ENCODE measurements around the gene GPRIN1. TPM values are rescaled to one million over a fixed set of nuclear protein-coding genes. Genes with fewer than 3 reads are reported as not detected.
"Not testable (repeated sequence)": the region's sequence is repeated elsewhere in the genome, so short reads cannot be mapped to it uniquely, and the experiment has no call there.

GPRIN1 gene
- total and polyA plus RNA-seq, 2 experiments from 2014 or later: 0.27 to 0.79 TPM

DNA sequence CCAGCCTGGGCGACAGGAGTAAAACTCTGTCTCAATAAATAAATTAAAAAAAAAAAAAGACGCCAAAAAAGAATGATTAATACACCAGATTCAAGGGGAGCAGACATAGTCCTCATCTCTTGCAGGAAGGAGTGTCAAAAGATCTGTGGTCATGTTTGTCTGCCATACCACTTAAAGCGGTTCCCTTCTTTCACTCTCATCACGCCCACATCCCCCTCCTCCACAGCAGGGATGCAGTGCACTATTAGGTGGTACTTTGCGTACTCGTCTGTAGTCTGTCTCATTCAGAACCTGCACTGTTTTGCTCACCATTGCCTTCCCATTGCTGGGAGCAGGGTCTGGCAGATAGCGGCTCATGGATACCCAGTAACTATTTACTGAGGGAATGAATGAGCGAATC is 49.6 kb downstream of the GPRIN1 start:
- no peak overlapping the region for H3K27ac ChIP-seq
- no peak overlapping the region for H3K4me3 ChIP-seq
- H3K4me1 ChIP-seq (ENCODE audit: low read depth): no peaks in the 10 kb centered on the region
- no peaks in the 10 kb centered on the region for H3K9me3 ChIP-seq (ENCODE audit: low read depth)
- DNase-seq (ENCODE audit: low read depth in 1 of 2, low spot score in 1 of 2): no peak
- H3K36me3 ChIP-seq: no peaks in the 10 kb centered on the region
- no peaks in the 10 kb centered on the region for H3K27me3 ChIP-seq
- TF ChIP-seq, protein P1, sequence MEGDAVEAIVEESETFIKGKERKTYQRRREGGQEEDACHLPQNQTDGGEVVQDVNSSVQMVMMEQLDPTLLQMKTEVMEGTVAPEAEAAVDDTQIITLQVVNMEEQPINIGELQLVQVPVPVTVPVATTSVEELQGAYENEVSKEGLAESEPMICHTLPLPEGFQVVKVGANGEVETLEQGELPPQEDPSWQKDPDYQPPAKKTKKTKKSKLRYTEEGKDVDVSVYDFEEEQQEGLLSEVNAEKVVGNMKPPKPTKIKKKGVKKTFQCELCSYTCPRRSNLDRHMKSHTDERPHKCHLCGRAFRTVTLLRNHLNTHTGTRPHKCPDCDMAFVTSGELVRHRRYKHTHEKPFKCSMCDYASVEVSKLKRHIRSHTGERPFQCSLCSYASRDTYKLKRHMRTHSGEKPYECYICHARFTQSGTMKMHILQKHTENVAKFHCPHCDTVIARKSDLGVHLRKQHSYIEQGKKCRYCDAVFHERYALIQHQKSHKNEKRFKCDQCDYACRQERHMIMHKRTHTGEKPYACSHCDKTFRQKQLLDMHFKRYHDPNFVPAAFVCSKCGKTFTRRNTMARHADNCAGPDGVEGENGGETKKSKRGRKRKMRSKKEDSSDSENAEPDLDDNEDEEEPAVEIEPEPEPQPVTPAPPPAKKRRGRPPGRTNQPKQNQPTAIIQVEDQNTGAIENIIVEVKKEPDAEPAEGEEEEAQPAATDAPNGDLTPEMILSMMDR (IDR thresholded peaks at IDR 0.05; ENCODE audit: low read depth, low read length): no peak

DNA sequence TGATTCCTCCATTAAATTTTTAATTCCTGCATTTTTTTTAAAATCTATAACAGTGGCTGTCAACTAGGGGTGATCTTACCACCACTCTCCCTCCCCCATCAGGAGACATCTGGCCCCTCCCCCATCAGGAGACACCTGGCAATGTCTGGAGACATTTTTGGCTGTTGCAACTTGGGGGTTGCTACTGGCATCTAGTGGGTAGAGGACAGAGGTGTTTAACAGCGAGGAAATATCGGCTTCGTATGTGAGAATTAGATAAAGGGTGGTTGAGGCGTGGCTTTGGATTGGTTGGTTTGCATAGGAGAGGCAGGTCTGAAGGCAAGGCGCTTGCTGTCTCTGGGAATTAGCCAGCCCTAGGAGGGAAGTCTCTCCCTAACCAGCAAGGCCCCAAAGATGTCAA is 50.3 kb downstream of the GPRIN1 start:
- H3K36me3 ChIP-seq: no peaks in the 10 kb centered on the region
- no peaks in the 10 kb centered on the region for H3K4me1 ChIP-seq (ENCODE audit: low read depth)
- H3K27ac ChIP-seq: no peak overlapping the region
- H3K27me3 ChIP-seq: no peaks in the 10 kb centered on the region
- TF ChIP-seq, protein P1 (IDR thresholded peaks at IDR 0.05; ENCODE audit: low read depth, low read length): no peak
- no peak overlapping the region for H3K4me3 ChIP-seq
- DNase-seq (ENCODE audit: low read depth in 1 of 2, low spot score in 1 of 2): no peak
- no peaks in the 10 kb centered on the region for H3K9me3 ChIP-seq (ENCODE audit: low read depth)

- H3K27ac ChIP-seq: no peak overlapping the region
- H3K9me3 ChIP-seq (ENCODE audit: low read depth): no peaks in the 10 kb centered on the region
- DNase-seq (ENCODE audit: low read depth in 1 of 2, low spot score in 1 of 2): no peak
- no peaks in the 10 kb centered on the region for H3K36me3 ChIP-seq
- no peaks in the 10 kb centered on the region for H3K4me1 ChIP-seq (ENCODE audit: low read depth)
- H3K27me3 ChIP-seq: no peaks in the 10 kb centered on the region
- TF ChIP-seq, protein P1 (IDR thresholded peaks at IDR 0.05; ENCODE audit: low read depth, low read length): no peak
- no peak overlapping the region for H3K4me3 ChIP-seq
Measured at GRCh38 chr5:176557846-176558245, 52.1 kb downstream of the GPRIN1 start.

- H3K27me3 ChIP-seq: no peaks in the 10 kb centered on the region
- no peak overlapping the region for H3K4me3 ChIP-seq
- no peaks in the 10 kb centered on the region for H3K9me3 ChIP-seq (ENCODE audit: low read depth)
- DNase-seq (ENCODE audit: low read depth in 1 of 2, low spot score in 1 of 2): no peak
- no peaks in the 10 kb centered on the region for H3K36me3 ChIP-seq
- H3K4me1 ChIP-seq (ENCODE audit: low read depth): peaks cover 4% of the 10 kb centered on the region
- no peak overlapping the region for H3K27ac ChIP-seq
- TF ChIP-seq, protein P1 (IDR thresholded peaks at IDR 0.05; ENCODE audit: low read depth, low read length): no peak
Measured at GRCh38 chr5:176553260-176554085, 56.5 kb downstream of the GPRIN1 start.

- no peak overlapping the region for H3K4me3 ChIP-seq
- no peak overlapping the region for H3K27ac ChIP-seq
- TF ChIP-seq, protein P1 (IDR thresholded peaks at IDR 0.05; ENCODE audit: low read depth, low read length): no peak
- no peaks in the 10 kb centered on the region for H3K36me3 ChIP-seq
- peaks cover 4% of the 10 kb centered on the region for H3K4me1 ChIP-seq (ENCODE audit: low read depth)
- no peak for DNase-seq (ENCODE audit: low read depth in 1 of 2, low spot score in 1 of 2)
- H3K27me3 ChIP-seq: no peaks in the 10 kb centered on the region
- no peaks in the 10 kb centered on the region for H3K9me3 ChIP-seq (ENCODE audit: low read depth)
Measured at GRCh38 chr5:176552332-176552869, 57.6 kb downstream of the GPRIN1 start.

- H3K27ac ChIP-seq; DNase-seq (ENCODE audit: low read depth in 1 of 2, low spot score in 1 of 2); H3K36me3 ChIP-seq: not testable (repeated sequence)
Measured at GRCh38 chr5:176550937-176551336, 59.0 kb downstream of the GPRIN1 start.

More at GRCh38 chr5:176550937-176551336, 59.0 kb downstream of the GPRIN1 start:
- not testable (repeated sequence) for H3K27me3 ChIP-seq; H3K9me3 ChIP-seq (ENCODE audit: low read depth); H3K4me3 ChIP-seq; H3K4me1 ChIP-seq (ENCODE audit: low read depth)
